Keratinocyte (primary cell): ENCODE measurements around the gene MED12L. TPM values are rescaled to one million over a fixed set of nuclear protein-coding genes. Genes with fewer than 3 reads are reported as not detected.

Source experiments
- DNase-seq: peaks from one replicate; pipeline ENCODE4 v3.0.0-alpha.2; 2011; ENCODE audit warnings: low read depth, missing footprints, low spot score
- FAIRE-seq: peaks from 2 replicates; lab custom pipeline; 2011; peaks lifted over from hg19 to GRCh38; lab: Jason Lieb, UNC
- H2AFZ ChIP-seq: 2 replicates; pipeline ENCODE4 v1.6.0; 2012; ENCODE audit warnings: low read length, control low read depth, inconsistent platforms; ENCODE audit not compliant: control insufficient read depth
- H3K27ac ChIP-seq: 2 replicates; pipeline ENCODE4 v1.5.1; 2011; ENCODE audit warnings: low read length; ENCODE audit not compliant: control insufficient read depth, insufficient read depth
- H3K27me3 ChIP-seq: 3 replicates; pipeline ENCODE4 v1.6.0; 2011; ENCODE audit warnings: low read length; ENCODE audit not compliant: control insufficient read depth, insufficient read depth; ENCODE audit errors: extremely low read depth
- H3K36me3 ChIP-seq, 2 experiments: 2 replicates in 1 of 2; 3 replicates in 1 of 2; pipeline ENCODE4 v1.5.1; 2011; ENCODE audit warnings: low read length in 2 of 2, mild to moderate bottlenecking in 1 of 2; ENCODE audit not compliant: control insufficient read depth in 2 of 2, insufficient read depth in 2 of 2; ENCODE audit errors: extremely low read depth in 1 of 2
- H3K4me1 ChIP-seq: 3 replicates; pipeline ENCODE4 v1.5.1; 2011; ENCODE audit warnings: low read length; ENCODE audit not compliant: control insufficient read depth, insufficient read depth; ENCODE audit errors: extremely low read depth
- H3K4me2 ChIP-seq: 3 replicates; pipeline ENCODE4 v1.6.0; 2011; ENCODE audit warnings: low read depth, low read length; ENCODE audit not compliant: control insufficient read depth, insufficient read depth; ENCODE audit errors: extremely low read depth
- H3K4me3 ChIP-seq, 3 experiments: fragments of 200-600 bp in 1 of 3; sonication (generic) in 1 of 3; 2 replicates in 2 of 3; 3 replicates in 1 of 3; pipeline ENCODE4 v1.5.1; 2011 to 2016; ENCODE audit warnings: low read length in 3 of 3, mild to moderate bottlenecking in 3 of 3, control low read depth in 2 of 3, inconsistent platforms in 1 of 3, low read depth in 1 of 3, mixed read lengths in 1 of 3, mixed run types in 1 of 3, moderate library complexity in 1 of 3; ENCODE audit not compliant: control insufficient read depth in 2 of 3, insufficient read depth in 2 of 3; ENCODE audit errors: extremely low read depth in 1 of 3
- H3K79me2 ChIP-seq: 2 replicates; pipeline ENCODE4 v1.6.0; 2012; ENCODE audit warnings: low read length; ENCODE audit not compliant: control insufficient read depth, insufficient read depth
- H3K9ac ChIP-seq: 3 replicates; pipeline ENCODE4 v1.6.0; 2011; ENCODE audit warnings: low read length; ENCODE audit not compliant: control insufficient read depth, insufficient read depth; ENCODE audit errors: extremely low read depth
- H3K9me1 ChIP-seq: 3 replicates; pipeline ENCODE4 v1.6.0; 2011; ENCODE audit warnings: low read length; ENCODE audit not compliant: control insufficient read depth, insufficient read depth; ENCODE audit errors: extremely low read depth
- H3K9me3 ChIP-seq: 2 replicates; pipeline ENCODE4 v1.5.1; 2012; ENCODE audit warnings: low read depth, low read length; ENCODE audit not compliant: control insufficient read depth
- H4K20me1 ChIP-seq: 3 replicates; pipeline ENCODE4 v1.6.0; 2011; ENCODE audit warnings: low read length; ENCODE audit not compliant: control insufficient read depth, insufficient read depth; ENCODE audit errors: extremely low read depth
- CTCF ChIP-seq, 3 experiments: IDR thresholded peaks in 1 of 3; conservative IDR thresholded peaks in 1 of 3; optimal IDR thresholded peaks in 1 of 3; 2 replicates in 2 of 3; 3 replicates in 1 of 3; pipeline versions ENCODE3 to v1.5.1; 2011; ENCODE audit warnings: low read length in 3 of 3, mild to moderate bottlenecking in 3 of 3, moderate library complexity in 2 of 3, control low read depth in 1 of 3, inconsistent platforms in 1 of 3; ENCODE audit not compliant: insufficient read depth in 2 of 3; ENCODE audit errors: extremely low read depth in 1 of 3
- EZH2 ChIP-seq: IDR thresholded peaks from one replicate; pipeline ENCODE4 v1.6.1; 2012; ENCODE audit warnings: inconsistent platforms, mild to moderate bottlenecking, low read length, moderate library complexity
- dilution Hi-C: fragments of 300-500 bp; cut with MboI; formaldehyde crosslinking; loops from one replicate; pipeline ENCODE4 v1.7.0; 2020; ENCODE audit warnings: low sequenced_read_pairs; ENCODE audit not compliant: extremely low pct_ligation_motif_present
- polyA plus RNA-seq, 5 experiments: library from polyadenylated mRNA; depleted of rRNA in 3 of 5; stranded (reverse) in 3 of 5; stranded (forward) in 1 of 5; unstranded in 1 of 5; fragments of >200 nt; gene quantifications; 1 replicate in 1 of 5; 2 replicates in 3 of 5; 3 replicates in 1 of 5; pipeline versions ENCODE4 v1.2.1 to v1.2.3, GENCODE V29; 2011 to 2012; ENCODE audit warnings: missing spikeins in 2 of 5, low read depth in 1 of 5, low replicate concordance in 1 of 5

The MED12L gene
- polyA plus RNA-seq, 1 donor (not counting 4 experiments of a cell fraction or from before 2014, with no cell fraction given): 0.04 TPM

GRCh38 chr3:151318991-151319390 is 233.5 kb downstream of the MED12L start:
- peak overlapping the region; percentile 98 for H3K27ac ChIP-seq
- no peaks in the 10 kb centered on the region for H3K9me1 ChIP-seq
- H3K4me1 ChIP-seq: peaks cover 45% of the 10 kb centered on the region
- DNase-seq: peak; percentile 75
- no peak for TF ChIP-seq EZH2
- TF ChIP-seq CTCF (optimal IDR thresholded peaks at IDR 0.05 in 1 of 3, IDR thresholded peaks at IDR 0.05 in 1 of 3, conservative IDR thresholded peaks at IDR 0.05 in 1 of 3; ENCODE audit: extremely low read depth in 1 of 3, insufficient read depth in 2 of 3, low read length in 3 of 3): no peak
- no peaks in the 10 kb centered on the region for H3K27me3 ChIP-seq
- H3K4me3 ChIP-seq: peak overlapping the region; percentile 17 to 60 (median 56)
- H4K20me1 ChIP-seq: no peaks in the 10 kb centered on the region
- H3K9ac ChIP-seq: peak overlapping the region; percentile 74
- H3K4me2 ChIP-seq: peak overlapping the region; percentile 97
- H3K36me3 ChIP-seq: peaks cover 0 to 7% of the 10 kb centered on the region in 2 experiments
- dilution Hi-C loops: no loop called here
- no peaks in the 10 kb centered on the region for H3K9me3 ChIP-seq
- H3K79me2 ChIP-seq: peaks cover 25% of the 10 kb centered on the region
- FAIRE-seq: no peak
- H2AFZ ChIP-seq: peak overlapping the region; percentile 82

GRCh38 chr3:151319628-151320027 is 234.2 kb downstream of the MED12L start:
- FAIRE-seq: peak; percentile 32
- DNase-seq: no peak
- H2AFZ ChIP-seq: peak overlapping the region; percentile 70
- dilution Hi-C loops: no loop called here
- TF ChIP-seq EZH2 (no peak), CTCF (optimal IDR thresholded peaks at IDR 0.05 in 1 of 3, IDR thresholded peaks at IDR 0.05 in 1 of 3, conservative IDR thresholded peaks at IDR 0.05 in 1 of 3; ENCODE audit: extremely low read depth in 1 of 3, insufficient read depth in 2 of 3, low read length in 3 of 3) (no peak)
- H3K9me3 ChIP-seq: no peaks in the 10 kb centered on the region
- H4K20me1 ChIP-seq: no peaks in the 10 kb centered on the region
- H3K27me3 ChIP-seq: no peaks in the 10 kb centered on the region
- H3K27ac ChIP-seq: peak overlapping the region; percentile 98
- peaks cover 19% of the 10 kb centered on the region for H3K79me2 ChIP-seq
- H3K4me3 ChIP-seq: peak overlapping the region in 2 of 3 experiments; percentile 56 to 60
- peaks cover 0 to 3% of the 10 kb centered on the region in 2 experiments for H3K36me3 ChIP-seq
- peak overlapping the region; percentile 74 for H3K9ac ChIP-seq
- H3K9me1 ChIP-seq: no peaks in the 10 kb centered on the region
- peaks cover 41% of the 10 kb centered on the region for H3K4me1 ChIP-seq
- H3K4me2 ChIP-seq: peak overlapping the region; percentile 97
